Measurements from ENCODE around the gene MANF.

The MANF gene

GRCh38 chr3:51355891-51356578, 29.1 kb upstream of the MANF start:
- Histone ChIP-seq H3K27me3 (ENCODE audit: insufficient read depth, low read depth) (no peaks in the 10 kb centered on the region), H3K36me3 (ENCODE audit: insufficient read depth) (no peaks in the 10 kb centered on the region), H3K4me3 (IDR thresholded peaks at IDR 0.05; ENCODE audit: insufficient read depth, low read depth, low read length) (no peak overlapping the region), H4K20me1 (ENCODE audit: insufficient read depth) (no peaks in the 10 kb centered on the region), H3K79me2 (ENCODE audit: insufficient read depth, low read depth) (no peaks in the 10 kb centered on the region), H3K27ac (no peak overlapping the region), H3K9ac (no peak overlapping the region), H2AFZ (ENCODE audit: low read depth) (no peak overlapping the region), H3K4me2 (no peak overlapping the region), H3K4me1 (ENCODE audit: low read depth, poor library complexity, severe bottlenecking) (no peaks in the 10 kb centered on the region)
- TF ChIP-seq CTCF (conservative IDR thresholded peaks at IDR 0.05; ENCODE audit: low read depth, low read length), result no peak

GRCh38 chr3:51357856-51358255, 27.2 kb upstream of the MANF start:
- no peaks in the 10 kb centered on the region for H3K27me3 ChIP-seq (ENCODE audit: insufficient read depth, low read depth)
- no peak overlapping the region for H3K27ac ChIP-seq
- no peak for TF ChIP-seq CTCF (conservative IDR thresholded peaks at IDR 0.05; ENCODE audit: low read depth, low read length)
- no peaks in the 10 kb centered on the region for H3K36me3 ChIP-seq (ENCODE audit: insufficient read depth)
- no peak overlapping the region for H3K4me3 ChIP-seq (IDR thresholded peaks at IDR 0.05; ENCODE audit: insufficient read depth, low read depth, low read length)
- no peaks in the 10 kb centered on the region for H3K4me1 ChIP-seq (ENCODE audit: low read depth, poor library complexity, severe bottlenecking)
- H3K9ac ChIP-seq, result no peak overlapping the region
- no peaks in the 10 kb centered on the region for H4K20me1 ChIP-seq (ENCODE audit: insufficient read depth)
- no peak overlapping the region for H2AFZ ChIP-seq (ENCODE audit: low read depth)
- no peak overlapping the region for H3K4me2 ChIP-seq
- no peaks in the 10 kb centered on the region for H3K79me2 ChIP-seq (ENCODE audit: insufficient read depth, low read depth)

GRCh38 chr3:51358981-51359380, 26.1 kb upstream of the MANF start:
- Histone ChIP-seq H3K27ac (no peak overlapping the region), H2AFZ (ENCODE audit: low read depth) (no peak overlapping the region), H3K36me3 (ENCODE audit: insufficient read depth) (no peaks in the 10 kb centered on the region), H3K79me2 (ENCODE audit: insufficient read depth, low read depth) (no peaks in the 10 kb centered on the region), H3K9ac (no peak overlapping the region), H3K4me3 (IDR thresholded peaks at IDR 0.05; ENCODE audit: insufficient read depth, low read depth, low read length) (no peak overlapping the region), H3K27me3 (ENCODE audit: insufficient read depth, low read depth) (no peaks in the 10 kb centered on the region), H3K4me2 (no peak overlapping the region), H4K20me1 (ENCODE audit: insufficient read depth) (no peaks in the 10 kb centered on the region), H3K4me1 (ENCODE audit: low read depth, poor library complexity, severe bottlenecking) (no peaks in the 10 kb centered on the region)
- no peak for TF ChIP-seq CTCF (conservative IDR thresholded peaks at IDR 0.05; ENCODE audit: low read depth, low read length)

GRCh38 chr3:51360806-51361205, 24.3 kb upstream of the MANF start:
- Histone ChIP-seq H3K36me3 (ENCODE audit: insufficient read depth) (no peaks in the 10 kb centered on the region), H2AFZ (ENCODE audit: low read depth) (no peak overlapping the region), H3K9ac (no peak overlapping the region), H3K4me1 (ENCODE audit: low read depth, poor library complexity, severe bottlenecking) (no peaks in the 10 kb centered on the region), H3K4me3 (IDR thresholded peaks at IDR 0.05; ENCODE audit: insufficient read depth, low read depth, low read length) (no peak overlapping the region), H3K4me2 (no peak overlapping the region), H4K20me1 (ENCODE audit: insufficient read depth) (no peaks in the 10 kb centered on the region), H3K27ac (no peak overlapping the region), H3K79me2 (ENCODE audit: insufficient read depth, low read depth) (no peaks in the 10 kb centered on the region), H3K27me3 (ENCODE audit: insufficient read depth, low read depth) (no peaks in the 10 kb centered on the region)
- no peak for TF ChIP-seq CTCF (conservative IDR thresholded peaks at IDR 0.05; ENCODE audit: low read depth, low read length)
